IMR-90 (cell line): Measurements from ENCODE around the gene NTM. TPM values are rescaled to one million over a fixed set of nuclear protein-coding genes. Genes with fewer than 3 reads are reported as not detected.

Source experiments
- ATAC-seq: fragments of 200-7000 bp; cut with Tn5 transposase; 2 replicates; pipeline ENCODE4 v1.9.1; 2020; ENCODE audit warnings: low read depth, mild to moderate bottlenecking, moderate library complexity
- BruUV-seq: library from RNA; stranded (reverse); fragments of 400-500 nt; replicated peaks from 2 replicates; lab custom pipeline; 2021; lab: Mats Ljungman, UMichigan
- CTCF ChIA-PET: fragments of 300-600 bp; formaldehyde crosslinking; extraction: SDS; loops from one replicate; lab custom pipeline; 2021; ENCODE audit warnings: antibody characterized with exemption; lab: Yijun Ruan, JAX
- POLR2A ChIA-PET: fragments of 300-600 bp; sonication (Branson Sonifier 250); formaldehyde crosslinking; loops from one replicate; lab custom pipeline; 2022; ENCODE audit warnings: antibody characterized with exemption; ENCODE audit not compliant: unreplicated experiment; lab: Charles Lee
- DNase-seq: peaks from one replicate; pipeline ENCODE4 v3.0.0; 2013
- H2AFZ ChIP-seq: replicated peaks from 2 replicates; pipeline ENCODE3; 2013; ENCODE audit warnings: low read length, mild to moderate bottlenecking; ENCODE audit not compliant: poor library complexity
- H2AK5ac ChIP-seq: 2 replicates; pipeline ENCODE4 v1.6.1; 2013; ENCODE audit warnings: low read depth, low read length, inconsistent platforms
- H2AK9ac ChIP-seq: replicated peaks from 2 replicates; pipeline ENCODE3; 2013; ENCODE audit warnings: mild to moderate bottlenecking, low read depth, low read length, moderate library complexity; ENCODE audit not compliant: poor library complexity
- H2BK120ac ChIP-seq: 2 replicates; pipeline ENCODE4 v1.6.1; 2013; ENCODE audit warnings: low read depth, low read length, inconsistent platforms
- H2BK15ac ChIP-seq: 3 replicates; pipeline ENCODE4 v1.6.1; 2013; ENCODE audit warnings: low read depth, low read length, inconsistent platforms
- H2BK20ac ChIP-seq: 2 replicates; pipeline ENCODE4 v1.6.1; 2013; ENCODE audit warnings: low read depth, mild to moderate bottlenecking, inconsistent platforms, low read length, moderate library complexity
- H2BK5ac ChIP-seq: 2 replicates; pipeline ENCODE4 v1.6.1; 2013; ENCODE audit warnings: mild to moderate bottlenecking, low read depth, low read length, inconsistent platforms; ENCODE audit not compliant: poor library complexity, severe bottlenecking
- H3K14ac ChIP-seq: replicated peaks from 2 replicates; pipeline ENCODE4 v1.6.1; 2013; ENCODE audit warnings: low read depth, low read length, inconsistent platforms
- H3K18ac ChIP-seq: 2 replicates; pipeline ENCODE4 v1.6.1; 2013; ENCODE audit warnings: low read depth, low read length, control low read depth
- H3K23ac ChIP-seq: 2 replicates; pipeline ENCODE4 v1.6.1; 2013; ENCODE audit warnings: low read depth, low read length, inconsistent platforms
- H3K27ac ChIP-seq: 2 replicates; pipeline ENCODE4 v1.5.1; 2013; ENCODE audit warnings: mild to moderate bottlenecking, control low read depth, low read length; ENCODE audit not compliant: insufficient read depth
- H3K27me3 ChIP-seq: 2 replicates; pipeline ENCODE4 v1.6.1; 2013; ENCODE audit warnings: low read length; ENCODE audit not compliant: control insufficient read depth, insufficient read depth
- H3K36me3 ChIP-seq: 2 replicates; pipeline ENCODE4 v1.6.1; 2013; ENCODE audit warnings: low read length, mixed read lengths; ENCODE audit not compliant: control insufficient read depth, insufficient read depth
- H3K4ac ChIP-seq: 2 replicates; pipeline ENCODE4 v1.6.1; 2013; ENCODE audit warnings: low read depth, low read length, inconsistent platforms
- H3K4me1 ChIP-seq: 2 replicates; pipeline ENCODE4 v1.6.1; 2013; ENCODE audit warnings: low read length, mixed read lengths; ENCODE audit not compliant: control insufficient read depth, insufficient read depth
- H3K4me2 ChIP-seq: 2 replicates; pipeline ENCODE4 v1.6.1; 2013; ENCODE audit warnings: low read depth, mild to moderate bottlenecking, control low read depth, low read length, moderate library complexity
- H3K4me3 ChIP-seq: 2 replicates; pipeline ENCODE4 v1.5.1; 2013; ENCODE audit warnings: low read depth, mild to moderate bottlenecking, control low read depth, low read length, moderate library complexity; ENCODE audit not compliant: insufficient read depth
- H3K56ac ChIP-seq: 2 replicates; pipeline ENCODE4 v1.6.1; 2013; ENCODE audit warnings: low read length, inconsistent platforms; ENCODE audit not compliant: insufficient read depth; ENCODE audit errors: extremely low read depth
- H3K79me1 ChIP-seq, 2 experiments: 2 replicates each; pipeline ENCODE4 v1.6.1; 2013; ENCODE audit warnings: low read length in 2 of 2, inconsistent platforms in 1 of 2, low read depth in 1 of 2
- H3K9ac ChIP-seq: 2 replicates; pipeline ENCODE4 v1.6.1; 2013; ENCODE audit warnings: low read depth, low read length, control low read depth
- H3K9me1 ChIP-seq: 2 replicates; pipeline ENCODE4 v1.6.1; 2013; ENCODE audit warnings: low read length, inconsistent platforms; ENCODE audit not compliant: insufficient read depth
- H3K9me3 ChIP-seq: 2 replicates; pipeline ENCODE4 v1.6.1; 2013; ENCODE audit warnings: low read length; ENCODE audit not compliant: control insufficient read depth, insufficient read depth
- H4K20me1 ChIP-seq: 2 replicates; pipeline ENCODE4 v1.6.1; 2013; ENCODE audit warnings: low read length, inconsistent platforms; ENCODE audit not compliant: insufficient read depth
- H4K5ac ChIP-seq: 2 replicates; pipeline ENCODE4 v1.6.1; 2013; ENCODE audit warnings: mild to moderate bottlenecking, low read depth, low read length, control low read depth
- H4K8ac ChIP-seq, 2 experiments: 2 replicates each; pipeline ENCODE4 v1.6.1; 2013; ENCODE audit warnings: low read depth in 2 of 2, low read length in 2 of 2, control low read depth in 1 of 2, inconsistent platforms in 1 of 2
- H4K91ac ChIP-seq: 2 replicates; pipeline ENCODE4 v1.6.1; 2013; ENCODE audit warnings: low read depth, low read length, inconsistent platforms; ENCODE audit not compliant: insufficient read depth
- BHLHE40 ChIP-seq: fragments of 150-350 bp; IDR thresholded peaks from 2 replicates; pipeline ENCODE4 v1.6.1; 2016; ENCODE audit warnings: mild to moderate bottlenecking, low read depth, low read length
- CHD1 ChIP-seq: IDR thresholded peaks from 2 replicates; pipeline ENCODE4 v1.6.1; 2012; ENCODE audit warnings: low read depth, low read length, improper control_type of control experiment
- MAZ ChIP-seq: IDR thresholded peaks from 2 replicates; pipeline ENCODE4 v1.6.1; 2012; ENCODE audit warnings: low read depth, mild to moderate bottlenecking, low read length, improper control_type of control experiment, moderate library complexity, borderline replicate concordance
- MXI1 ChIP-seq: IDR thresholded peaks from 2 replicates; pipeline ENCODE4 v1.6.1; 2012; ENCODE audit warnings: low read depth, mild to moderate bottlenecking, low read length, moderate library complexity, borderline replicate concordance
- POLR2A ChIP-seq: IDR thresholded peaks from 2 replicates; pipeline ENCODE4 v1.6.1; 2012; ENCODE audit warnings: mild to moderate bottlenecking, low read depth, low read length
- RCOR1 ChIP-seq: IDR thresholded peaks from 2 replicates; pipeline ENCODE4 v1.6.1; 2012; ENCODE audit warnings: mild to moderate bottlenecking, low read length, improper control_type of control experiment; ENCODE audit not compliant: insufficient replicate concordance
- SMC3 ChIP-seq: fragments of 150-350 bp; IDR thresholded peaks from 2 replicates; pipeline ENCODE4 v1.6.1; 2016; ENCODE audit warnings: low read depth, mild to moderate bottlenecking, antibody characterized with exemption, low read length, moderate library complexity
- WGBS, 2 experiments: methylation state at CpG; one replicate each; pipeline versions ENCODE4 v1.1.5 to v1.1.7; 2013; ENCODE audit warnings: missing lambda C conversion rate in 2 of 2; ENCODE audit not compliant: insufficient read length in 1 of 2; ENCODE audit errors: extremely low coverage in 2 of 2; 5-methylcytosine and 5-hydroxymethylcytosine counted together
- dilution Hi-C: fragments of 300-500 bp; cut with HindIII; formaldehyde crosslinking; loops from one replicate; pipeline ENCODE4 v1.14.3; 2018; ENCODE audit warnings: low sequenced_read_pairs; ENCODE audit not compliant: unreplicated experiment
- in situ Hi-C: fragments of 300-500 bp; cut with MboI; formaldehyde crosslinking; loops from 3 replicates; pipeline ENCODE4 v1.14.3; 2019; ENCODE audit warnings: low sequenced_read_pairs, inconsistent platforms, mixed read lengths
- intact Hi-C: fragments of 100-400 bp; cut with micrococcal nuclease; formaldehyde crosslinking; loops from 2 replicates; pipeline ENCODE4 v1.10.0; 2022
- polyA plus RNA-seq, 3 experiments: library from polyadenylated mRNA; depleted of rRNA; stranded (reverse); fragments of >200 nt; gene quantifications; 2 replicates each; pipeline ENCODE4 v1.2.3, GENCODE V29; 2012; ENCODE audit warnings: low replicate concordance in 1 of 3
- total RNA-seq: library from RNA; depleted of rRNA; stranded (reverse); fragments of >200 nt; gene quantifications from 2 replicates; pipeline ENCODE4 v1.2.3, GENCODE V29; 2012
- TF ChIP-seq, protein P1 (sequence below): fragments of 150-350 bp; IDR thresholded peaks from 2 replicates; pipeline ENCODE4 v1.6.1; 2017; ENCODE audit warnings: mild to moderate bottlenecking, antibody characterized with exemption, low read length, low read depth

The NTM gene
- total and polyA plus RNA-seq, 2 of the 4 experiments (the other 2 are of a cell fraction) = 19.5 to 25.5 TPM

DNA sequence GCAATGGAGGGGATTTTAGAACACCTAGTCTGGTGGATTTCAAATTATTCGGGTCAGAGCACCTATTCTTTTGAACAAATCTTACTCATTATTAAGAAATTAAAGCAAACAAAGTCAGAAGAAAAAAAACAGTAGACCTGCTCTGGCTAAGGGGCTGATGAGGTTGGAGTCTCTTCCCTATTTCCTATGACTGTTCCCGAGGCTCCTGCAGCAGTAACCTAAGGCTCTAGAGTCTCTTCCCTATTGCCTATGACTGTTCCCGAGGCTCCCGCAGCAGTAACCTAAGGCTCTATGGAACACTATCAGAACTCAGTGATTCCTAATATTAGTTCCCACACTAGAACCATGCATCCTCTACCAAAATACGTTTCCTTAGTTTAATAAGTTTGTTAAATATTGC, 607.9 kb downstream of the NTM start:
- H4K5ac ChIP-seq = no peak overlapping the region
- no peak overlapping the region for H3K4me3 ChIP-seq
- H4K8ac ChIP-seq = no peak overlapping the region
- H2BK15ac ChIP-seq = peak overlapping the region; percentile 88; the same call in 1 of the 3 replicates
- no peaks in the 10 kb centered on the region for H3K4me1 ChIP-seq
- CTCF ChIA-PET = no interaction called here
- H2BK5ac ChIP-seq = no peak overlapping the region
- H3K27me3 ChIP-seq = no peaks in the 10 kb centered on the region
- POLR2A ChIA-PET = no interaction called here
- H3K36me3 ChIP-seq = no peaks in the 10 kb centered on the region
- H3K23ac ChIP-seq = no peak overlapping the region
- H3K4me2 ChIP-seq = no peak overlapping the region
- no peak overlapping the region for H2AFZ ChIP-seq
- H3K18ac ChIP-seq = no peak overlapping the region
- peak overlapping the region; percentile 27; the same call in 1 of the 2 replicates for H2BK20ac ChIP-seq
- H2AK9ac ChIP-seq = no peak overlapping the region
- peaks cover 5% of the 10 kb centered on the region; the same call in 1 of the 2 replicates for H3K9me1 ChIP-seq
- no peak overlapping the region for H3K27ac ChIP-seq
- no peaks in the 10 kb centered on the region for H4K20me1 ChIP-seq
- H3K14ac ChIP-seq = no peak overlapping the region
- in situ Hi-C loops = no loop called here
- intact Hi-C loops = no loop called here
- no peak overlapping the region for H3K9ac ChIP-seq
- no peak for DNase-seq
- no peak overlapping the region for H2AK5ac ChIP-seq
- H4K91ac ChIP-seq = peak overlapping the region; percentile 46; the same call in 1 of the 2 replicates
- dilution Hi-C loops = no loop called here
- peak overlapping the region; percentile 47; the same call in 1 of the 2 replicates for H2BK120ac ChIP-seq
- H3K56ac ChIP-seq = no peak overlapping the region
- no peak for ATAC-seq
- peak overlapping the region; percentile 41 for H3K4ac ChIP-seq
- H3K79me1 ChIP-seq = peaks cover 2 to 6% of the 10 kb centered on the region in 2 experiments; a peak in 2 of 4 replicates
- no CpG with 5 or more reads among the region's 5 CpGs for WGBS, 2 experiments
- no peak for TF ChIP-seq MAZ
- TF ChIP-seq, protein P1, sequence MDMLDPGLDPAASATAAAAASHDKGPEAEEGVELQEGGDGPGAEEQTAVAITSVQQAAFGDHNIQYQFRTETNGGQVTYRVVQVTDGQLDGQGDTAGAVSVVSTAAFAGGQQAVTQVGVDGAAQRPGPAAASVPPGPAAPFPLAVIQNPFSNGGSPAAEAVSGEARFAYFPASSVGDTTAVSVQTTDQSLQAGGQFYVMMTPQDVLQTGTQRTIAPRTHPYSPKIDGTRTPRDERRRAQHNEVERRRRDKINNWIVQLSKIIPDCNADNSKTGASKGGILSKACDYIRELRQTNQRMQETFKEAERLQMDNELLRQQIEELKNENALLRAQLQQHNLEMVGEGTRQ = no peak
- no peak for TF ChIP-seq SMC3
- TF ChIP-seq BHLHE40 = no peak
- no peak for TF ChIP-seq POLR2A
- TF ChIP-seq RCOR1 = no peak
- TF ChIP-seq CHD1 = no peak
- TF ChIP-seq MXI1 = no peak
- no TSS peak for BruUV-seq
- no peaks in the 10 kb centered on the region for H3K9me3 ChIP-seq
